HUES6 (cell line): ENCODE data around the gene MLLT11.
A peak's percentile ranks its signal among the peaks of the same experiment; 100 is the strongest.

Experiments
- H3K27ac ChIP-seq: 2 replicates; pipeline ENCODE4 v1.7.0; 2013; ENCODE audit warnings: low read depth, mild to moderate bottlenecking, low read length, inconsistent platforms
- H3K27me3 ChIP-seq: 2 replicates; pipeline ENCODE4 v1.6.1; 2013; ENCODE audit warnings: low read length; ENCODE audit not compliant: control insufficient read depth, insufficient read depth
- H3K36me3 ChIP-seq: 2 replicates; pipeline ENCODE4 v1.6.1; 2013; ENCODE audit warnings: low read length; ENCODE audit not compliant: control insufficient read depth, insufficient read depth
- H3K4me1 ChIP-seq: 2 replicates; pipeline ENCODE4 v1.6.1; 2013; ENCODE audit warnings: low read length; ENCODE audit not compliant: control insufficient read depth, insufficient read depth
- H3K4me3 ChIP-seq: 2 replicates; pipeline ENCODE4 v1.5.1; 2013; ENCODE audit warnings: low read depth, low read length
- H3K9ac ChIP-seq: one replicate; pipeline ENCODE4 v1.6.1; 2013; ENCODE audit warnings: mild to moderate bottlenecking, low read length
- H3K9me3 ChIP-seq: 2 replicates; pipeline ENCODE4 v1.6.1; 2013; ENCODE audit warnings: low read depth, low read length; ENCODE audit not compliant: control insufficient read depth, insufficient read depth

MLLT11 gene

DNA sequence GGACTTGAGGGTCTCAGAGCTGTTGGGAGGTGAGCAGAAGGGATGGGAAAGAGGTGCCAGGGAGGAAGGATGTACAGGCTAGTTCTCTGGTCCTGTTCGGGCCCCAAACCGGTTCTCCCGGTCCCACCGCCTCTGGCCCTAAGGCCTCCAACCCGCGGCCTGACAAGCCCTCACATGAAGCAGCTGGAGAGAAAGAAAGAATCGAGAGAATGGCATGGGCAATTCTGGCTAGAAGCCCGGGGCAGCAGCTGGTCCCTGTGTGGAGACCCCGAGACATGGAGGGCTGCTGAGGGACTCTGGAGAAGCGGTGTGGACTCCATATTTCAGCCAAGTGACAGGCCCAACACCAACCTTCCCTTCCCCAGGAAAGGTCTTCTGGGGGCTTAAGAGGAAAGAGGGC is 1.5 kb upstream of the MLLT11 start:
- Histone ChIP-seq H3K4me3 (peak overlapping the region; percentile 97), H3K36me3 (peaks cover 33% of the 10 kb centered on the region), H3K27me3 (no peaks in the 10 kb centered on the region), H3K4me1 (peaks cover 21% of the 10 kb centered on the region), H3K9me3 (no peaks in the 10 kb centered on the region), H3K9ac (peak overlapping the region; percentile 96), H3K27ac (peak overlapping the region; percentile 88; the same call in 1 of the 2 replicates)

DNA sequence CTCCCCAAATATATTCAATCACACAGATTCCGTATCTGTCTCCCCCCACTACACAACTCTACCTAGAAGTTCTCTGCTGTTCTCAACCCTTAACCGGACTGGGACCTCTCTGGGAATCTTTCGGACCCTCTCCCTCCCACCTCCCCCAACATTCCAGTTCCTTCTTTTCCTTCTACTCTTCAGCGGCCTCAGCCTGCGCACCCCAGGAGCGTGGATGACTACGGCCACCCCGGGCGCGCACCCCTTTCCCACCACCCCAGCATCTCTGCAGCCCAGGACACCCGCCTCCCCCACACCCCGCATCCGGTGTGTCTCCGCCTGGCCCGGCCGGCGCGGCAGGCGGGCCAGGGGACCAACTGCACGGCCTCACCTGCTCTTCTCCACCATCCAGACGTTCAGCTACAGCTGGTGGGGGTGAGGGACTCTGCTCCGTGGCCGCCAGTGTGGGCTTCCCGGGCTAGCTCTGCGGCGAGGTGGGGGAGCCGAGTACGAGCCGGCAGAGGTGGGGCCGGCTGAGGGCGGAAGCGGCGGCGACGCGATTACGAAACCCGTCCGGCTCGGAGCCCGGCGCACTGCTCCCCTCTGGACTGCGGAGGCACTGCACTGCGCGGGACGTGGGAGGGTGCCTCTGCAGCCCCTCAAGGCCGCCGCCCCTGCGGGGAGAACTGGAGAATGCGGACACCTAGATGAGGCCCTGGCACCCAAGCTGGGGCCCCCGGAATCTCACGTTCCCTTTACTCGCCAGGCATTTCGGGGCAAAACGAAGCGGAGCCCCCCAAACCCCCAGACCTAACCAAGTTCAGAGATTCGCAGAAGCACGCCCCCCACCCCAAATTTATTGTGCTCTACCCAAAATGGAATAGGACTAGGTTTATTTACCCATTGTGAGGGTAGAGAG is 839 bp upstream of the MLLT11 start, which contains the start of gene CDC42SE1:
Gene CDC42SE1, minus strand, starts transcription at position 514 of the 898 bp plus-strand sequence. CDS start 3,892 bp downstream, outside the sequence.
- Histone ChIP-seq H3K27me3 (no peaks in the 10 kb centered on the region), H3K9ac (peak within 1 kb of the TSS; percentile 96), H3K4me3 (peak within 1 kb of the TSS; percentile 97), H3K36me3 (peaks cover 26% of the 10 kb centered on the region), H3K27ac (peak within 1 kb of the TSS; percentile 88), H3K9me3 (no peaks in the 10 kb centered on the region), H3K4me1 (peaks cover 22% of the 10 kb centered on the region)

DNA sequence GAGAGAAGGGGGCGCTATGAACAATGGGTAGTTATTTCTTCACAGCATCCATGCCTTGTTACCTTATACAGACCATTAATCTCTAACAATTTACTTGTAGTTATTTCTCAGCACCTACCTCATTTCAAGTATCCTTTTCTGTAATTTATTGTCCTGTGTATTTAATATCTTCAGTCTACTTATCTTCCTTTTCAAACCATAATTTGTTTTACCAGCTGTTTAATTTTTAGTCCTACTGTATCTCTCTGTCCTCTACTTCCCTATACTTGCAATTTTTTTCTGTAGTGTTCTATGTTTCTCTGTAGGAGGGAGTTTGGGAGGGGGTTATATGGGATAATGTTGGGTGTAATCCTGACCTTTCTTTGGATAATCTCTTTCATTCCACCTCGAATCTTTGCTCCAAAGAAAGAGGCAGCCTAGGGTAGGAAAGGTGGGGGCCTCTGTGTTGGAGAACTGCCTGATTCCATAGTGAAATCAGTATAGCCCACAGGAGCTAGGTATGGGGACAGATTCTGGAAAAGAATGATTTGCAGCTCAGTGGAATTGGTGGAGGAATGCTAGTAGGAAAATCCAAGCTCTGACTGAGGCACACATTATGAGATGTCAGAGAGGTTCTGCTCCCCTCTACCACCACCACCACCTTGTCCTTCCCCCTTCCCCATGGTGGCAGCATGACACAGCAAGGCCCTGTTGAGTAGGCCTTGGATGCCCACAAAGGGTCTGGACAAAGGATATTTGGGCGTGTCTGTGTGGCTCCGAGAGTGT is 642 bp downstream of the MLLT11 start:
- H3K9ac ChIP-seq: peak overlapping the region; percentile 88
- no peaks in the 10 kb centered on the region for H3K9me3 ChIP-seq
- H3K36me3 ChIP-seq: peaks cover 13% of the 10 kb centered on the region
- H3K4me1 ChIP-seq: peaks cover 24% of the 10 kb centered on the region
- peak overlapping the region; percentile 73; the same call in 1 of the 2 replicates for H3K27ac ChIP-seq
- H3K4me3 ChIP-seq: peak overlapping the region; percentile 97
- H3K27me3 ChIP-seq: no peaks in the 10 kb centered on the region

DNA sequence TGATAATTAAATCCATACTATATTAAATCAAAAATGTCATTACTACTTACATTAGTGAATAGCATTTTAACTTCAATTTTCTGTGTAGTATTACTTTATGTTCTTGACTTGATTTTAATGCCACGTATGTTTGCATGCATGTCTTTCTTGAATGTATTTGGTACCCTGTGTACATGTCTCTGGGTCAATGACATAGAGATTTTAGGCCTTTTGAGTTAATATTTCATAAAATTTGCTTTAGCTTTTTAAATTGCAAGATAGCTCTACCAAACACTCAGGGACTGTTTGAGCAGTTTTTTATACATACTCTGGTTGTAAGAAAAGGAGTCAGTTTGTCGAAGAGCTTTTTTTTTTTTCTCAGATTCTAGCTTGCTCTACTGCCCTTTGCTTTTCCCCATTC is 1.5 kb downstream of the MLLT11 start:
- H3K9me3 ChIP-seq: no peaks in the 10 kb centered on the region
- H3K4me3 ChIP-seq: peak overlapping the region; percentile 97
- no peak overlapping the region for H3K27ac ChIP-seq
- peak overlapping the region; percentile 88 for H3K9ac ChIP-seq
- H3K27me3 ChIP-seq: no peaks in the 10 kb centered on the region
- H3K36me3 ChIP-seq: peaks cover 9% of the 10 kb centered on the region
- peaks cover 21% of the 10 kb centered on the region for H3K4me1 ChIP-seq

DNA sequence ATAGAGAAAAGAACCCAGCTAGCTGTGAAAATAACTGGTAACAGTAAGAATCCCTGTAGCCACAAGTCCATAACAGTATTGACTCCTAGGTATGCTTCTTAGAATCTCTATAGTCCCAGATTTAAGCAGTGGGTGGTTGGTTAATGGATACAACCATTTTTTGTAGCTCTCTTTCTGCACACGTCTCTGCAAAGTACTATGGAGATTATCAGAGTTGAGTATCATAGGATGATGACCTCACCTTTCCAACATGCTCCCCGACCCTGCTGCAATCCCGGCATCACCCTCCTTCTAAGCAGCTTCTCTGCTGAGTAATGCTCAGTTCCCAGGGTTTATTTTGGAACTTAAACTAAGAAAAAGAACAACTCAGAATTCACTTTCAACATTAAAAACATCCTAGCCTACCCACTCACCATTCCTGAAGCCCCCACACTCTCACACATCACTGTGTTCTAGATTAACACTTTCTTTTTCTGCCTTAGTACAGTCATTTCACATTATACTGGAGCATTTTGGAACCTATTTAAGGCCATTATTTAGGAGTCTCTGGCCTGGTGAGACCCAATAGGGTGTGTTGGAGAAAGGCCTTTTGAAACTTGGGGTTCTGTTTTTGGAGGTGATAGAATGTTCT is 2.7 kb downstream of the MLLT11 start:
- no peak overlapping the region for H3K9ac ChIP-seq
- no peaks in the 10 kb centered on the region for H3K9me3 ChIP-seq
- H3K4me1 ChIP-seq: peaks cover 16% of the 10 kb centered on the region
- H3K4me3 ChIP-seq: no peak overlapping the region
- no peak overlapping the region for H3K27ac ChIP-seq
- peaks cover 14% of the 10 kb centered on the region for H3K36me3 ChIP-seq
- no peaks in the 10 kb centered on the region for H3K27me3 ChIP-seq

DNA sequence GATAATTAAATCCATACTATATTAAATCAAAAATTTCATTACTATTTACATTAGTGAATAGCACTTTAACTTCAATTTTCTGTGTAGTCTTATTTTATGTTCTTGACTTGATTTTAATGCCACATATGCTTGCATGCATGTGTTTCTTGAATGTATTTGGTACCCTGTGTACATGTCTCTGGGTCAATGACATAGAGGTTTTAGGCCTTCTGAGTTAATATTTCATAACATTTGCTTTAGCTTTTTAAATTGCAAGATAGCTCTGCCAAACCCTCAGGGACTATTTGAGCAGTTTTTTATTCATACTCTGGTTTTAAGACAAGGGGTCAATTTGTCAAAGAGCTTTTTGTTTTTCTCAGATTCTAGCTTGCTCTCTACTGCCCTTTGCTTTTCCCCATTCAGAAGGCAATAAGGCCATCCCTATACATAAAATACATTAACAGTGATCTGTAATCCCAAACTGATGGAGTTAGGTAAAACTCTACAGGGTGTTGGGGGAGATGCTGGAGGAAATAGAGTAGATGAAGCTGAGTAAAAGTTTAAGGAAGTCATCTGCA is 5.0 kb downstream of the MLLT11 start:
- H3K9me3 ChIP-seq: no peaks in the 10 kb centered on the region
- H3K27me3 ChIP-seq: no peaks in the 10 kb centered on the region
- H3K27ac ChIP-seq: no peak overlapping the region
- H3K9ac ChIP-seq: no peak overlapping the region
- H3K36me3 ChIP-seq: peaks cover 14% of the 10 kb centered on the region
- H3K4me1 ChIP-seq: peaks cover 9% of the 10 kb centered on the region
- no peak overlapping the region for H3K4me3 ChIP-seq

DNA sequence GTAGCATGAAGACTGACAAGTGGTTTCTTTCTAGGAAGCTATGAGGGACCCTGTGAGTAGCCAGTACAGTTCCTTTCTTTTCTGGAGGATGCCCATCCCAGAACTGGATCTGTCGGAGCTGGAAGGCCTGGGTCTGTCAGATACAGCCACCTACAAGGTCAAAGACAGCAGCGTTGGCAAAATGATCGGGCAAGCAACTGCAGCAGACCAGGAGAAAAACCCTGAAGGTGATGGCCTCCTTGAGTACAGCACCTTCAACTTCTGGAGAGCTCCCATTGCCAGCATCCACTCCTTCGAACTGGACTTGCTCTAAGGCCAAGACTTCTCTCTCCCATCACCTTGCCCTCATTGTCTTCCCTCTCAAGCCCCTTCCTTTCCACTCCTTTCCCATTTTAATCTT is 7.0 kb downstream of the MLLT11 start:
- H3K9me3 ChIP-seq: no peaks in the 10 kb centered on the region
- H3K27me3 ChIP-seq: no peaks in the 10 kb centered on the region
- no peak overlapping the region for H3K4me3 ChIP-seq
- H3K9ac ChIP-seq: no peak overlapping the region
- H3K27ac ChIP-seq: no peak overlapping the region
- H3K4me1 ChIP-seq: peaks cover 6% of the 10 kb centered on the region; the same call in 1 of the 2 replicates
- H3K36me3 ChIP-seq: peaks cover 14% of the 10 kb centered on the region

DNA sequence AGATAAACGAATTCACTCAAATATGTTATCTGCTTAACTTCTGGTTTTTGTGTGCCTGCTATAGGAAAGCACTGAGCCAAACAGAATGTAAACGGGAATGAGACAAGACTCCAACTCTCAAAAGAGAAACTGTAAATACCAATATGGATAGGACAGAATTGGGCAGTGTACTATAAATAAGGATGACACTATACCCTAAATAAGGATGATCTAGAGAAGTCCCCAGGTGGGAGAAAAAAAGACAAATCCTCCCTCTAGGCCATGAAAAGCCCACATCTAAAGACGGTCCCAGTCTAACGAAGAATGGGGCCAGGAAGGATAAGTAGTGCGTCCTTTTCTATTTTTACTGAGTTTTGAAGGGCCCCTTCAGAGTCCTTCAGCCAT is 8.9 kb downstream of the MLLT11 start:
- Histone ChIP-seq H3K9me3 (no peaks in the 10 kb centered on the region), H3K36me3 (peaks cover 14% of the 10 kb centered on the region), H3K4me3 (no peak overlapping the region), H3K27me3 (no peaks in the 10 kb centered on the region), H3K27ac (no peak overlapping the region), H3K4me1 (peaks cover 3% of the 10 kb centered on the region; the same call in 1 of the 2 replicates), H3K9ac (no peak overlapping the region)

DNA sequence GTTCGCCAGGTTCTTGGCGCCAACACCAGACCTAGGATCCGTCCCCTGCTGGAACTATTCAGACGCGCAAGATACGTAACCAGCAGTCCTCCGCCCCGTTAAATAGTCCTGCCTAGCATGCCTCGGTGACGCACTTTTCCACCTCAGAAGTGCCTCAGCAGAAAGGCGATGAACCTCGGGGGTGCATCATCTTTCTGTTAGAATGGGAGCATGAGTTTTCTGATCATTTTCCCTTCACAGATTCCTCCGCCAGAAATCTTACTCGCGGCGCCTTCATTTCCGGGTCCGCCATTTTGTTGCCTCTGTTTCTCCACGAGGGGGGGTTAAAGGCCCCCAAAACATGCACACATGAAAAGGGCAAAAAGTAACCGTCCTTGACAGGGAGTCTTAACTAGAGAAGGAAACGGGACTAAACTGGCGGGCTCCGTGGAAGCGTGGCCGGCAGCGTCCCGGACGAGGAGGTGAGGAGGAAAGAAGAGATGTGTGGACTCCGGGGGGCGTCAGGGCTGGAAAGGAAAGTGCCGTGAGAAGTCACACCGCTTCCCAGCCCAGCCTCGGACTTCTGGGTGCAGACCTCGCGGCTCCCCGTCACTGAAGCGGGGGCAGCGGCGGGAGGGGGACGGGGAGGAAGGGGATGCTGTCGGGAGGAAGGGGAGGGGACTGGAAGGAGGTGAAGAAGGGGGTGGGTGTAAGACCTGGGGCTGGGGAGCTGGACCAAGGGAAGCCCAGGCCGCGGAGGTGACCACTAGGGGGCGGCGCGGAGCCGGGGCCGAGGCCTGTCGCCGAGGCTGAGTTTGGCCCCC is 10.5 kb downstream of the MLLT11 start, which contains the start of gene GABPB2:
Gene GABPB2, plus strand, starts transcription at position 288 of the 803 bp plus-strand sequence. CDS start 17,429 bp downstream, outside the sequence.
- Histone ChIP-seq H3K9ac (peak within 1 kb of the TSS; percentile 91), H3K4me1 (no peaks in the 10 kb centered on the region), H3K27me3 (no peaks in the 10 kb centered on the region), H3K4me3 (peak within 1 kb of the TSS; percentile 79), H3K27ac (peak within 1 kb of the TSS; percentile 88), H3K9me3 (no peaks in the 10 kb centered on the region), H3K36me3 (peaks cover 14% of the 10 kb centered on the region)

DNA sequence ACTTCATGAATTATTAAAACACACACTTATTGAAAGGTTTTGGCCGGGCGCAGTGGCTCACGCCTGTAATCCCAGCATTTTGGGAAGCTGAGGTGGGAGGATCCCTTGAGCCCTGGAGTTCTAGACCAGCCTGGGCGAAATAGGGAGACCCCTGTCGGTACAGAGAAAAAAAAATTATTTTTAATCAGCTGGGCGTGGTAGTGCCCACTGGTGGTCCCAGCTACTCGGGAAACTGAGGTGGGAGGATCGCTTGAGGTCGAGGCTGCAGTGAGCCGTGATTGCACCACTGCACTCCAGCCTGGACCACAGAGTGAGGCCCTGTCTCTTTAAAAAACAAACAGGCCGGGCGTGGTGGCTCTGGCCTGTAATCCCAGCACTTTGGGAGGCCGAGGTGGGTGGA is 12.0 kb downstream of the MLLT11 start:
- H3K27ac ChIP-seq: no peak overlapping the region
- no peaks in the 10 kb centered on the region for H3K4me1 ChIP-seq
- H3K9me3 ChIP-seq: no peaks in the 10 kb centered on the region
- no peak overlapping the region for H3K4me3 ChIP-seq
- H3K9ac ChIP-seq: no peak overlapping the region
- H3K27me3 ChIP-seq: no peaks in the 10 kb centered on the region
- H3K36me3 ChIP-seq: peaks cover 5% of the 10 kb centered on the region
